Endodermal cell (in vitro differentiated cells): Measurements from ENCODE around the gene FMO3. TPM values are rescaled to one million over a fixed set of nuclear protein-coding genes. Genes with fewer than 3 reads are reported as not detected.

Experiments
- DNase-seq: peaks from one replicate; pipeline ENCODE4 v3.0.0-alpha.2; 2017
- H3K27ac ChIP-seq: 2 replicates; pipeline ENCODE4 v1.5.1; 2013; ENCODE audit warnings: mild to moderate bottlenecking, low read depth, low read length, moderate library complexity
- H3K27me3 ChIP-seq: 2 replicates; pipeline ENCODE4 v1.6.1; 2013; ENCODE audit warnings: mild to moderate bottlenecking, low read length, moderate library complexity; ENCODE audit not compliant: insufficient read depth, control insufficient read depth, poor library complexity, severe bottlenecking
- H3K36me3 ChIP-seq: 2 replicates; pipeline ENCODE4 v1.7.0; 2013; ENCODE audit warnings: mild to moderate bottlenecking, low read length, moderate library complexity; ENCODE audit not compliant: control insufficient read depth, insufficient read depth
- H3K4me1 ChIP-seq: one replicate; pipeline ENCODE4 v1.7.0; 2013; ENCODE audit warnings: low read length; ENCODE audit not compliant: control insufficient read depth, insufficient read depth
- H3K4me3 ChIP-seq: 2 replicates; pipeline ENCODE4 v1.5.1; 2013; ENCODE audit warnings: mild to moderate bottlenecking, low read length, moderate library complexity
- H3K9ac ChIP-seq: 2 replicates; pipeline ENCODE4 v1.6.1; 2013; ENCODE audit warnings: mild to moderate bottlenecking, low read length, moderate library complexity; ENCODE audit not compliant: poor library complexity, severe bottlenecking; ENCODE audit errors: extremely low read depth
- H3K9me3 ChIP-seq: 2 replicates; pipeline ENCODE4 v1.6.1; 2013; ENCODE audit warnings: mild to moderate bottlenecking, low read length, moderate library complexity; ENCODE audit not compliant: control insufficient read depth
- H3K27ac Mint-ChIP-seq: 2 replicates; pipeline ENCODE4 v1.8.0; 2020; ENCODE audit warnings: mixed read lengths
- H3K27me3 Mint-ChIP-seq: 2 replicates; pipeline ENCODE4 v1.8.0; 2021; ENCODE audit warnings: mild to moderate bottlenecking, mixed read lengths; ENCODE audit not compliant: insufficient read depth
- H3K36me3 Mint-ChIP-seq: 2 replicates; pipeline ENCODE4 v1.8.0; 2020; ENCODE audit warnings: low read depth, mixed read lengths
- H3K4me1 Mint-ChIP-seq: 2 replicates; pipeline ENCODE4 v1.8.0; 2020; ENCODE audit warnings: mixed read lengths
- H3K4me3 Mint-ChIP-seq: 2 replicates; pipeline ENCODE4 v1.8.0; 2020; ENCODE audit warnings: mild to moderate bottlenecking, moderate library complexity, mixed read lengths
- H3K9me3 Mint-ChIP-seq: 2 replicates; pipeline ENCODE4 v1.8.0; 2020; ENCODE audit warnings: mild to moderate bottlenecking, mixed read lengths
- WGBS, 2 experiments: methylation state at CpG; one replicate each; pipeline versions ENCODE4 v1.1.5 to v1.1.7; 2013; ENCODE audit warnings: missing lambda C conversion rate in 2 of 2, mixed read lengths in 1 of 2; ENCODE audit not compliant: insufficient coverage in 1 of 2, insufficient read length in 1 of 2; 5-methylcytosine and 5-hydroxymethylcytosine counted together
- total RNA-seq, 2 donors: library from RNA; stranded (reverse); fragmentation: NEBNext Ultra II Directional in 1 of 2; extraction: Animal tissue kit (Norgen Biotek cat#: 25700) in 1 of 2; gene quantifications; 2 replicates in 1 of 2; 3 replicates in 1 of 2; pipeline ENCODE4 v1.2.1, GENCODE V29; 2021
- TF ChIP-seq, protein P1 (sequence below): fragments of 200-600 bp; sonication (generic); conservative IDR thresholded peaks from 2 replicates; pipeline ENCODE4 v1.5.0; 2021; ENCODE audit warnings: antibody characterized with exemption, mild to moderate bottlenecking

Gene FMO3
- total RNA-seq, 2 donors from 2014 or later: not detected

DNA sequence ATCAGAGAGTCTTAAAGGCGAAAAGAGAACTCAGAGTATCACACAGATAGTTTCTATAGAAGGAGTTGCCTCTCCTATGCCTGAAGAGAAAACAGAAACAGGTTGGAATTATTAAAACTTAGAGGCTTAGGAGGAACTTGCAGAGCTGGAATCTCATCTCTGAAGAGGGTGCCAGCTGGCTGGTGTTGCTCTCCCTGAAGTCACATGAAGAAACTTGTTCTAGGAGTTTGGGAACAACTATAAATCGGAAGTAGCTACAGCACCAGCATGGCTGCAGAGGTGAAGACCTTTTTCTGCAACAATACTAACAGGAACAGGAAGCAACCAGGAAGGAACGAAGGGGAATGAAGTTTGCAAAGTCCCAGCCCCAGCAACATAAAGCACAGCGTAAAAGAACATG, 35.8 kb downstream of the FMO3 start:
- no peak overlapping the region for H3K4me3 ChIP-seq
- no peaks in the 10 kb centered on the region for H3K9me3 Mint-ChIP-seq
- TF ChIP-seq, protein P1, sequence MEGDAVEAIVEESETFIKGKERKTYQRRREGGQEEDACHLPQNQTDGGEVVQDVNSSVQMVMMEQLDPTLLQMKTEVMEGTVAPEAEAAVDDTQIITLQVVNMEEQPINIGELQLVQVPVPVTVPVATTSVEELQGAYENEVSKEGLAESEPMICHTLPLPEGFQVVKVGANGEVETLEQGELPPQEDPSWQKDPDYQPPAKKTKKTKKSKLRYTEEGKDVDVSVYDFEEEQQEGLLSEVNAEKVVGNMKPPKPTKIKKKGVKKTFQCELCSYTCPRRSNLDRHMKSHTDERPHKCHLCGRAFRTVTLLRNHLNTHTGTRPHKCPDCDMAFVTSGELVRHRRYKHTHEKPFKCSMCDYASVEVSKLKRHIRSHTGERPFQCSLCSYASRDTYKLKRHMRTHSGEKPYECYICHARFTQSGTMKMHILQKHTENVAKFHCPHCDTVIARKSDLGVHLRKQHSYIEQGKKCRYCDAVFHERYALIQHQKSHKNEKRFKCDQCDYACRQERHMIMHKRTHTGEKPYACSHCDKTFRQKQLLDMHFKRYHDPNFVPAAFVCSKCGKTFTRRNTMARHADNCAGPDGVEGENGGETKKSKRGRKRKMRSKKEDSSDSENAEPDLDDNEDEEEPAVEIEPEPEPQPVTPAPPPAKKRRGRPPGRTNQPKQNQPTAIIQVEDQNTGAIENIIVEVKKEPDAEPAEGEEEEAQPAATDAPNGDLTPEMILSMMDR: no peak
- DNase-seq: no peak
- H3K4me1 Mint-ChIP-seq: no peaks in the 10 kb centered on the region
- no peak overlapping the region for H3K27ac ChIP-seq
- H3K4me1 ChIP-seq: no peaks in the 10 kb centered on the region
- H3K9ac ChIP-seq: no peak overlapping the region
- no peaks in the 10 kb centered on the region for H3K27me3 Mint-ChIP-seq
- H3K27me3 ChIP-seq: no peaks in the 10 kb centered on the region
- H3K36me3 Mint-ChIP-seq: no peaks in the 10 kb centered on the region
- no peaks in the 10 kb centered on the region for H3K36me3 ChIP-seq
- H3K9me3 ChIP-seq: no peaks in the 10 kb centered on the region
- 73 to 86% methylated on average over 3 to 4 of the region's 4 CpGs for WGBS, 2 experiments
- no peak overlapping the region for H3K27ac Mint-ChIP-seq
- no peak overlapping the region for H3K4me3 Mint-ChIP-seq

DNA sequence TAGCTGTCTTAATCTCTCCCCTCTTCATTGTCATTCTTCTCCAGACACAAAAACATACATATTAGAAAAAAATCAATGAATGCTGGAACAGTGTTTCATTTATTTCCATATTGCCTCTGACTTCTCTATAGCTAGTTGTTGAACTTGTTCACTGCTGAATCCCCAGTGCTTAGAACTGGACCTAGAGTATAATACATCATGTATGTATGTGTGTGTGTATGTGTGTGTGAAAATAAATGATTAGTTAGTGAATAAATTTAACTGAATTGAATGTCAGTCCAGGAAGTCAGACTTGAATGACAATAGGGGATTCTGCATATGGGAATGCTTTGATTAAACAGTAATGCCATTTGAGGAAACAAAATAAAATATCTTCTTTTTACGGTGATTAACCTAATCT, 36.4 kb downstream of the FMO3 start:
- H3K4me1 Mint-ChIP-seq: no peaks in the 10 kb centered on the region
- H3K27ac ChIP-seq: no peak overlapping the region
- no peaks in the 10 kb centered on the region for H3K27me3 Mint-ChIP-seq
- 86% methylated on average over 1 of the region's 1 CpG; no CpG with 5 or more reads in 1 of the 2 experiments for WGBS, 2 experiments
- H3K4me3 Mint-ChIP-seq: no peak overlapping the region
- H3K4me3 ChIP-seq: no peak overlapping the region
- no peaks in the 10 kb centered on the region for H3K27me3 ChIP-seq
- no peak overlapping the region for H3K9ac ChIP-seq
- H3K36me3 ChIP-seq: no peaks in the 10 kb centered on the region
- DNase-seq: no peak
- TF ChIP-seq, protein P1: no peak
- H3K4me1 ChIP-seq: no peaks in the 10 kb centered on the region
- H3K9me3 ChIP-seq: no peaks in the 10 kb centered on the region
- no peaks in the 10 kb centered on the region for H3K36me3 Mint-ChIP-seq
- H3K27ac Mint-ChIP-seq: no peak overlapping the region
- no peaks in the 10 kb centered on the region for H3K9me3 Mint-ChIP-seq

DNA sequence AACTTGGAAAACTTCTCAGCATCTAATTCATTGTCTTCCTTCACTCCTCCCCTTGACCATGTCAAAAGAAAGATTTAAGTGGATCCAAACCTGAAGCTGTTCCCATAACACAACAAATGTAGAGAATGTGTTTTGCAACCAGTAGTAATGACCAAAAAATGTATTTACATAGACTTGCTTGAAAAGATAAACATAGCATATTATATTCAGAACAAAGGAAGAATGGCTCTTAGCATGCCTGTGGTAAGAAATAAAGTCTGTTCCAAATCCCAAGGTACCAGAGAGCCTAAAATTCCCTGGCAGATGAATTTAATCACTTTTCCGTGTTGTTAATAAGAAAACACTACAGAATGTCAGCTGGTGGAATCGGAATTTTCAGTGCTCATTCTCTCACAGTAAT, 36.8 kb downstream of the FMO3 start:
- Mint-ChIP-seq H3K27me3 (no peaks in the 10 kb centered on the region), H3K4me3 (no peak overlapping the region), H3K9me3 (no peaks in the 10 kb centered on the region), H3K4me1 (no peaks in the 10 kb centered on the region), H3K27ac (no peak overlapping the region), H3K36me3 (no peaks in the 10 kb centered on the region)
- H3K9ac ChIP-seq: no peak overlapping the region
- no peak overlapping the region for H3K27ac ChIP-seq
- no peaks in the 10 kb centered on the region for H3K9me3 ChIP-seq
- H3K36me3 ChIP-seq: no peaks in the 10 kb centered on the region
- no peaks in the 10 kb centered on the region for H3K4me1 ChIP-seq
- no peak overlapping the region for H3K4me3 ChIP-seq
- TF ChIP-seq, protein P1: no peak
- DNase-seq: no peak
- 62 to 63% methylated on average over 2 of the region's 2 CpGs for WGBS, 2 experiments
- no peaks in the 10 kb centered on the region for H3K27me3 ChIP-seq
